DMS 273 (cell line): ENCODE data around the gene TMEM117.

Experiments used
- DNase-seq: peaks from one replicate; lab custom pipeline; 2025; ENCODE audit not compliant: unreplicated experiment; lab: John Stamatoyannopoulos, UW

TMEM117 gene

GRCh38 chr12:43951286-43951685 is 115.4 kb downstream of the TMEM117 start:
- DNase-seq = no peak

- peak; percentile 66 for DNase-seq
Measured at GRCh38 chr12:43957732-43958372, 122.0 kb downstream of the TMEM117 start.

- DNase-seq = no peak
Measured at GRCh38 chr12:43964033-43964432, 128.2 kb downstream of the TMEM117 start.

GRCh38 chr12:43964961-43965360 is 129.1 kb downstream of the TMEM117 start:
- DNase-seq = peak; percentile 12

- DNase-seq = no peak
Measured at GRCh38 chr12:43965899-43966298, 130.0 kb downstream of the TMEM117 start.

- DNase-seq = no peak
Measured at GRCh38 chr12:43968736-43969135, 132.9 kb downstream of the TMEM117 start.

- no peak for DNase-seq
Measured at GRCh38 chr12:43969882-43970281, 134.0 kb downstream of the TMEM117 start.

GRCh38 chr12:43973385-43973784 is 137.5 kb downstream of the TMEM117 start:
- no peak for DNase-seq

- DNase-seq = no peak
Measured at GRCh38 chr12:43973993-43974392, 138.1 kb downstream of the TMEM117 start.

GRCh38 chr12:43976027-43976426 is 140.1 kb downstream of the TMEM117 start:
- DNase-seq = no peak

GRCh38 chr12:43978556-43978955 is 142.7 kb downstream of the TMEM117 start:
- no peak for DNase-seq

GRCh38 chr12:43979450-43979849 is 143.6 kb downstream of the TMEM117 start:
- DNase-seq = no peak

GRCh38 chr12:43980627-43981191 is 144.8 kb downstream of the TMEM117 start:
- no peak for DNase-seq

GRCh38 chr12:43981726-43982125 is 145.8 kb downstream of the TMEM117 start:
- DNase-seq = no peak

GRCh38 chr12:43982544-43982943 is 146.7 kb downstream of the TMEM117 start:
- no peak for DNase-seq

GRCh38 chr12:43988838-43989560 is 153.1 kb downstream of the TMEM117 start:
- DNase-seq = no peak

- no peak for DNase-seq
Measured at GRCh38 chr12:43992856-43993255, 157.0 kb downstream of the TMEM117 start.

GRCh38 chr12:44000309-44000952 is 164.6 kb downstream of the TMEM117 start:
- peak; percentile 75 for DNase-seq

GRCh38 chr12:44002607-44003006 is 166.7 kb downstream of the TMEM117 start:
- no peak for DNase-seq

- DNase-seq = no peak
Measured at GRCh38 chr12:44003721-44004120, 167.8 kb downstream of the TMEM117 start.

- peak; percentile 69 for DNase-seq
Measured at GRCh38 chr12:44015333-44015941, 179.6 kb downstream of the TMEM117 start.
